Testis (tissue), 3 donors: ENCODE measurements around the gene FHOD3. TPM values are rescaled to one million over a fixed set of nuclear protein-coding genes. Genes with fewer than 3 reads are reported as not detected.

Experiments used
- DNase-seq: peaks from one replicate; pipeline ENCODE4 v3.0.0-alpha.2; 2019
- H3K27ac ChIP-seq, 2 donors: fragments of 200-600 bp; sonication (generic); one replicate each; pipeline ENCODE4 v1.5.1; 2019
- H3K27me3 ChIP-seq: fragments of 200-600 bp; sonication (generic); one replicate; pipeline ENCODE4 v1.5.1; 2019
- H3K36me3 ChIP-seq: fragments of 200-600 bp; sonication (generic); one replicate; pipeline ENCODE4 v1.5.1; 2017; ENCODE audit warnings: low read depth; ENCODE audit errors: missing control alignments
- H3K4me1 ChIP-seq: fragments of 200-600 bp; sonication (generic); one replicate; pipeline ENCODE4 v1.5.1; 2019
- H3K4me3 ChIP-seq, 2 donors: fragments of 200-600 bp; sonication (generic); one replicate each; pipeline ENCODE4 v1.5.1; 2017 to 2019
- H3K9me3 ChIP-seq: fragments of 200-600 bp; sonication (generic); one replicate; pipeline ENCODE4 v1.5.1; 2017
- CTCF ChIP-seq, 3 experiments: fragments of 450-650 bp in 2 of 3; fragments of 200-600 bp in 1 of 3; sonication (generic) in 1 of 3; IDR thresholded peaks; one replicate each; pipeline ENCODE4 v1.5.1; 2016 to 2019; ENCODE audit warnings: antibody characterized with exemption in 3 of 3, mild to moderate bottlenecking in 2 of 3, moderate library complexity in 1 of 3
- POLR2A ChIP-seq: fragments of 450-650 bp; IDR thresholded peaks from one replicate; pipeline ENCODE4 v1.6.1; 2017; ENCODE audit warnings: antibody characterized with exemption, mild to moderate bottlenecking, moderate library complexity
- WGBS, 2 donors: methylation state at CpG; one replicate each; pipeline ENCODE4 v1.1.5; 2018; 5-methylcytosine and 5-hydroxymethylcytosine counted together
- intact Hi-C: fragments of 100-400 bp; cut with DNase I; formaldehyde crosslinking; loops from one replicate; pipeline ENCODE4 v1.15.1; 2023; ENCODE audit warnings: low total_unique reads
- polyA plus RNA-seq: library from polyadenylated mRNA; stranded (reverse); fragments of 350-450 nt; fragmentation: Illumina TruSeq; extraction: RNeasy Lipid Tissue Mini Kit (QIAGEN cat#74804); gene quantifications from one replicate; pipeline ENCODE4 v1.2.3, GENCODE V29; 2014; ENCODE audit warnings: low read depth, low replicate concordance; ENCODE audit not compliant: insufficient read depth
- total RNA-seq, 2 donors: library from RNA; depleted of rRNA; stranded (reverse); fragments of >200 nt; gene quantifications; one replicate each; pipeline ENCODE4 v1.2.3, GENCODE V29; 2016

The FHOD3 gene
- total and polyA plus RNA-seq, 3 donors from 2014 or later = 6.5 to 46.8 (median 37.3) TPM

GRCh38 chr18:36366994-36367839, 69.7 kb downstream of the FHOD3 start:
- intact Hi-C loops = no loop called here
- Histone ChIP-seq H3K27ac (peak overlapping the region; percentile 16 to 61), H3K36me3 (no peaks in the 10 kb centered on the region), H3K27me3 (no peaks in the 10 kb centered on the region), H3K4me3 (no peak overlapping the region), H3K4me1 (peaks cover 7% of the 10 kb centered on the region), H3K9me3 (no peaks in the 10 kb centered on the region)
- DNase-seq = peak; percentile 85
- WGBS, 2 donors = 35 to 39% methylated on average over 8 of the region's 8 CpGs
- TF ChIP-seq POLR2A (no peak), CTCF (IDR thresholded peaks at IDR 0.05) (no peak)

- 63 to 67% methylated on average over 3 of the region's 3 CpGs for WGBS, 2 donors
- TF ChIP-seq POLR2A = no peak
- TF ChIP-seq CTCF (IDR thresholded peaks at IDR 0.05) = no peak
- no peak overlapping the region for H3K4me3 ChIP-seq
- peak overlapping the region in 1 of 2 donors; percentile 37 for H3K27ac ChIP-seq
- DNase-seq = no peak
- H3K27me3 ChIP-seq = no peaks in the 10 kb centered on the region
- no peaks in the 10 kb centered on the region for H3K9me3 ChIP-seq
- H3K36me3 ChIP-seq = no peaks in the 10 kb centered on the region
- intact Hi-C loops = no loop called here
- peaks cover 7% of the 10 kb centered on the region for H3K4me1 ChIP-seq
These were observed 71.4 kb downstream of the FHOD3 start for GRCh38 chr18:36368889-36369288.

GRCh38 chr18:36372903-36373311, 75.4 kb downstream of the FHOD3 start:
- no peaks in the 10 kb centered on the region for H3K9me3 ChIP-seq
- no peak overlapping the region for H3K4me3 ChIP-seq
- H3K27ac ChIP-seq = no peak overlapping the region
- no peaks in the 10 kb centered on the region for H3K27me3 ChIP-seq
- H3K4me1 ChIP-seq = no peaks in the 10 kb centered on the region
- TF ChIP-seq CTCF (IDR thresholded peaks at IDR 0.05) = no peak
- TF ChIP-seq POLR2A = no peak
- no peak for DNase-seq
- intact Hi-C loops = no loop called here
- H3K36me3 ChIP-seq = no peaks in the 10 kb centered on the region
- WGBS, 2 donors = 79 to 83% methylated on average over 4 to 5 of the region's 5 CpGs

GRCh38 chr18:36374262-36374661, 76.7 kb downstream of the FHOD3 start:
- intact Hi-C loops = no loop called here
- H3K27ac ChIP-seq = no peak overlapping the region
- no peaks in the 10 kb centered on the region for H3K36me3 ChIP-seq
- no peak for TF ChIP-seq CTCF (IDR thresholded peaks at IDR 0.05)
- TF ChIP-seq POLR2A = no peak
- no peak for DNase-seq
- WGBS, 2 donors = 83 to 87% methylated on average over 3 of the region's 3 CpGs
- no peaks in the 10 kb centered on the region for H3K4me1 ChIP-seq
- no peaks in the 10 kb centered on the region for H3K27me3 ChIP-seq
- H3K4me3 ChIP-seq = no peak overlapping the region
- H3K9me3 ChIP-seq = no peaks in the 10 kb centered on the region

- DNase-seq = no peak
- no peaks in the 10 kb centered on the region for H3K27me3 ChIP-seq
- no peak overlapping the region for H3K27ac ChIP-seq
- TF ChIP-seq CTCF (IDR thresholded peaks at IDR 0.05) = no peak
- no peak for TF ChIP-seq POLR2A
- 76 to 80% methylated on average over 5 of the region's 5 CpGs for WGBS, 2 donors
- no peaks in the 10 kb centered on the region for H3K36me3 ChIP-seq
- H3K4me3 ChIP-seq = no peak overlapping the region
- no peaks in the 10 kb centered on the region for H3K9me3 ChIP-seq
- intact Hi-C loops = no loop called here
- H3K4me1 ChIP-seq = no peaks in the 10 kb centered on the region
These were observed 77.6 kb downstream of the FHOD3 start for GRCh38 chr18:36375118-36375517.
